ENCODE measurements around the gene CENPV. TPM values are rescaled to one million over a fixed set of nuclear protein-coding genes. Genes with fewer than 3 reads are reported as not detected.

CENPV gene
- total RNA-seq, 1 experiment from 2014 or later, result 22.2 TPM

DNA sequence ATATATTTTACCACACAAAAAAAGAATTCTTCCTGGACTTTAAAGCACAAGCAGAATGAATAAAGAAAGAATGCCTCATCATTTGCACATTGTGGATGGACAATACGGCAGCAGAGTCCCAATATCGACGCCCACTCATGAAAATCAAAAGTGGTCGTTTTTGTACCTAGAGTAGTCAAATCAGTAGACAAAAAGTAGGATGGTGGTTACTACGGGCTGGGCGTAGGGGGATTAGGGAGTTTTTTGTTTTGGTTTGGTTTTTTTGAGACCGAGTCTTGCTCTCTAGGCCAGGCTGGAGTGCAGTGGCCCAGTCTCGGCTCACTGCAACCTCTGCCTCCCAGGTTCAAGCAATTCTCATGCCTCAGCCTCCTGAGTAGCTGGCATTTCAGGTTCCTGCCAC lies 8.6 kb upstream of the CENPV start:
- no peak for DNase-seq (ENCODE audit: low spot score)

- DNase-seq (ENCODE audit: low spot score), result no peak
Observed at GRCh38 chr17:16358394-16358793, 5.1 kb upstream of the CENPV start.

GRCh38 chr17:16354585-16354984 lies 1.3 kb upstream of the CENPV start:
- no peak for DNase-seq (ENCODE audit: low spot score)

DNA sequence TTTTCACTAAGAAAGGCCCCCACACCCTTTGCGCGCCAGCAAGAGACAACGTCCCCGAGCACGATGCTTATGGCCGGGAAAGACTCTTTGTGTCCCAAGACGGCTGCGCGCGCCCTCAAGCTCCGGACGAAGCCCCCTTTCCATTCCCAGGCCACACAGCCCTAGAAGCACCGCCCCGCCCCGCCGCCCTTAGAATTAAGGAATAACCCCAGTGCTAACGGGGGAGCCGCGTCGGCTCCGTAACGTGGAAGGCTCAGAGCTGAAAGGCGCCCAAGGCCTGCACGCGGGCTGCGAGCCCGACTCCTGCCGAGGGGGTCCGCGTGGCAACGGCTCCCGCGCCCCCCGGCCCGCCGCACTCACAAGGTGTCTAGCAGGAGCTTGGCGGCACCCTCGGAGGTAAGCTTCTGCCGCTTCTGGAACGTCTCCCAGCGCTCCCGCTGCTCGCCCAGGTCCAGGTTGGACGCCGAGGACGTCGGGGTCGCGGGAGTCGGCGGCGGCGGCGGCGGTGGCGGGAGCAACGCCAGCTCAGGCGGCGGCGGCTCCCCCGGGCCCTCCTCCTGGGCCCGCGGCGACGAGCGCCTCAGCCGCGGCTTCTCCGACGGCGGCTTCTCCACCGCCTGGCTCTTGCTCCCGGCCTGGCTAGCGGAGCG lies 477 bp downstream of the CENPV start:
- no peak for DNase-seq (ENCODE audit: low spot score)

- no peak for DNase-seq (ENCODE audit: low spot score)
Observed at GRCh38 chr17:16352303-16352666, 984 bp downstream of the CENPV start.

DNA sequence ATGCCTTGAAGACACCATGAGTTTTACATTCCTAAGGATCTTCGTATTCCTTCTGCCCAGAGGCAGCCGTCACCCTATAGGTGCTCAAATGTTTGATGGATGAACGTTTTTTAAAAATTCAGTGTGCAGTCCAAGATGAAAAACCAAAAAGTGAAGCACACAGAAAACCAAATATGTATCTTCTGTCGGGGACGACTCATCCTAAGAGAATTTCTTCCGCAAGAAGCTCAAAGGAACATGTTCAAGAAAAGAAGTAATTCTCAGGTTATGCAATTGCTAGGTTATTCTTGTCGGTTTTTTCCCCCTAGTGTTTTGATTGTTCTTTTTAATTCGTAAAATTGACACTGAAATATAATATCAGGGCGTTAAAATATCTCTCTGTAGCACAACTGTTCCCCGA lies 1.4 kb downstream of the CENPV start:
- DNase-seq (ENCODE audit: low spot score), result peak; percentile 12

DNA sequence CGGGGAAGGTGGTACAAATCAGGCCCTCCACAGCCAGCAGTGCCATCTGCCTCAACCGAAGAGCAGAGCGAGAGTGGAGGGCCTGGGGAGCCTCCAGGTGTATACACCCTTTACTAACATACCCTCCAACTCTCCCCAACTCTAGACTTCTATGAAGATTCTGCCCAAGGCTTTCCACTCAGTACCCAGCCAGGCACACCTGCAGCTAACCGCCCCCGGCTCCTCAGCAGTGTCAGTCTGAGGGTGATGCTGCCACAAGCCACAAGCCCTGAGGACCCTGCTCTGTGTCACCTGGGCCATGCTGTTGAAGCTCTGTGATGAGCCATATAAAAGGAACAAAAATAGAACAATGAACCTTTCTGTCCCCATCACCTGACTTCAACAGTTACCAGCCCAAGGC lies 3.8 kb downstream of the CENPV start:
- no peak for DNase-seq (ENCODE audit: low spot score)

GRCh38 chr17:16348586-16348985 lies 4.7 kb downstream of the CENPV start:
- DNase-seq (ENCODE audit: low spot score), result no peak

DNA sequence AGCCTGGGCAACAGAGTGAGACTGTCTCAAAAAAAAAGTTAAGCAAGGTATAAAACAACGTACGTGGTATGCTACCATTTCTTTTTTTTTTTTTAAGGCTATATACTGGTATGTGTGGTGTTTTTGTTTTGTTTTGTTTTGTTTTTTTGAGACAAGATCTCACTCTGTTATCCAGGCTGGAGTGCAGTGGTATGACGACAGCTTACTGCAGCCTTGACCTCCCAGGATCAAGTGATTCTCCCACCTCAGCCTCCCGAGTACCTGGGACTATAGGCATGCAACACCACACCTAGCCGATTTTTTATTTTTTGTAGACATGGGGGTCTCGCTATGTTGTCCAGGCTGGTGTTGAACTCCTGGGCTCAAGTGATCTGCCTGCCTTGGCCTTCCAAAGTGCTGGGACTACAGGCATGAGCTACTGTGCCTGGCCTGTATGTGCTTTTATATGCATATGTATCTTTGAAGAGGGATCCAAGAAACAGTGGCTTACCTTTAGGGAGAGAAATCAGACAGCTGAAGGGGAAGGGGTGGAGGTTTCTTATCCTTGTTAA lies 6.5 kb downstream of the CENPV start:
- DNase-seq (ENCODE audit: low spot score), result no peak

DNA sequence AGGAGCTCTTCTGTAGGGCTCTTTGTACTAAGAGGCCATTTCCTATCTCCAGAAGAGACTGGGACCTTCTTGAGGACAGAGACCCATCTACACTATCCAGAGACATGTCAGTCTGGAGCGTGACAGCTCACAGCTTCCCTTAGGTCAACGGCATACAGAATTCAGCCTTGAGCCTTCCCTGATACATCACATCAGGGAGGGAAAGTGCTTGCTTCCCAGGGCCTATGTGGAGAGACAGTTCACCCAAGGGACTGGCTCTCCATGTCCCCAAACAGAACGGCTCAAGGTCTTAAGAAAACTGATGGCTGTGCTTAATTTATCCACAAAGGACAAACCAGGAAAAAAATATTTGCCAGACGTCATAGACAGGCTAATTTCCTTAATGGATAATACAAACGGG lies 7.7 kb downstream of the CENPV start:
- no peak for DNase-seq (ENCODE audit: low spot score)

- no peak for DNase-seq (ENCODE audit: low spot score)
Observed at GRCh38 chr17:16343569-16343968, 9.7 kb downstream of the CENPV start.

- DNase-seq (ENCODE audit: low spot score), result no peak
Observed at GRCh38 chr17:16342979-16343378, 10.3 kb downstream of the CENPV start.

GRCh38 chr17:16339959-16340358 lies 13.3 kb downstream of the CENPV start:
- no peak for DNase-seq (ENCODE audit: low spot score)

- no peak for DNase-seq (ENCODE audit: low spot score)
Observed at GRCh38 chr17:16339402-16339801, 13.9 kb downstream of the CENPV start.

DNA sequence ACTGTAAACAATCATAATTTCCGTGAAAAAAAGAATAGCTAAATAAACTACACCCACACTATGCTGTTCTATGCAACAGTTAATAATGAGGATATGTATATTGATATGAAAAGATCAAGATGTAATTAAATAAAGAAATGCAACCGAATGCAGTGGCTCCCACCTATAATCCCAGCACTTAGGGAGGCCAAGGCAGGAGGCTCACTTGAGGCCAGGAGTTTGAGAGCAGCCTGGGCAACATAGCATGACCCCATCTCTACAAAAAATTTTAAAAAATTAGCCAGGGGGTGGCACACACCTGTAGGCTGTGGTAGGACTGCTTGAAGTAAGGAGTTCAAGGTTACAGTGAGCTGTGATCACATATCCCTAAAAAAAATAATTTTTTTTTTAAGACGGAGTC lies 14.9 kb downstream of the CENPV start:
- DNase-seq (ENCODE audit: low spot score), result no peak

- peak; percentile 77 for DNase-seq (ENCODE audit: low spot score)
Observed at GRCh38 chr17:16329519-16330271, 23.6 kb downstream of the CENPV start.

- DNase-seq (ENCODE audit: low spot score), result peak; percentile 23
Observed at GRCh38 chr17:16328997-16329396, 24.3 kb downstream of the CENPV start.

DNA sequence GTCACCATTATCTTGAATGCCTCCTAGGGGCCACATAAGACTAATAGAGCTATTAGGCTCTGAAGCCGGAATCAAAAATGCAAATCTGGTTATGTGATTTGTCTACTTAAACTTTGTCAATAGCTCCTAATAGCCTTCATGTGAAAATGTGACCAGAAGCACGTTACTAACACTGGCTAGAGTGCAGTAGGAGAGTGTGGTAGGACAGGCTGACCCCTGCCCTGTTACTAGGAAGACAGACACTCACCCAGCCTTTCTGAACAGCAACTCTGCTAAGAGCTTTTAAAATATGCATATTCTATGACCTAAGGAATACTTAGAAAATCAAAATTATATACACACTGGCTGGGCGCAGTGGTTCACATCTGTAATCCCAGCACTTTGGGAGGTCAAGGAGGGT lies 26.3 kb downstream of the CENPV start:
- no peak for DNase-seq (ENCODE audit: low spot score)

DNA sequence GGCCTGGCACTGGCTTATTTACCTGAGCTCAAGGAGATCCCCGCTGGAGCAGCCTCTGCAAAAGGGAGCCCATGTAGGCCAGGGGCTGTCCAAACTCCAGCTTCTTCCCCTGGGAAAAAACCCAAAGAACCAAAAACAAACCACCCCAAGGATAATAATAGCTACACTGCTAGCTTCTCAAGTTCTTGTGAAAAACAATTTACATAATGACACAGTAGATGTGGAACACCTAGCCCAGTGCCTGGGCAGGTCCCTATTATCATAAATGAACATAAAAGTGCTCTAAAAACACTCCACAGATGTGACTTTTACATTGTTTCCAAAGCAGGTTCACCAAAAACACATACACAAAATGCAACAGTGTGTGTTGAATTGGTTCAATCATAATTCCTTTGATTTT lies 27.3 kb downstream of the CENPV start:
- DNase-seq (ENCODE audit: low spot score), result no peak

DNA sequence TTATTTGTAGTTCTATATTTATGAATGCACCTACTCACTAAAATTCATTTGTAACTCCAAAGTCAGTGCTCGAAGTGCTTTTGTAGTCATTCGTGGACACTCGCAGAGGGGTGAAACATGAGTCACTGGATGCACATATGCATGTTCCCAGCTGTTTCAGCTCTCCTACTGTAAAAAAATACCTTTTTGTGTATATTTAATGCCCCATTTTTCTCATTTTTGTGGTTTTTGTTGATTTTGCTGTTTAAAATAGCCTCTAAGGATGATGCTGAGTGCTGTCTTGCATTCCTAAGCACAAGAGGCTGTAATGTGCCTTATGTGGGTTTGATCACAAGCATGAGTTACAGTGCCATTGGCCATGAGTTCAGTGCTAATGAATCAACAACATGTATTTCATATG lies 30.6 kb downstream of the CENPV start:
- peak; percentile 51 for DNase-seq (ENCODE audit: low spot score)

GRCh38 chr17:16319969-16320368 lies 33.3 kb downstream of the CENPV start:
- no peak for DNase-seq (ENCODE audit: low spot score)

- DNase-seq (ENCODE audit: low spot score), result no peak
Observed at GRCh38 chr17:16314859-16315258, 38.4 kb downstream of the CENPV start.

DNA sequence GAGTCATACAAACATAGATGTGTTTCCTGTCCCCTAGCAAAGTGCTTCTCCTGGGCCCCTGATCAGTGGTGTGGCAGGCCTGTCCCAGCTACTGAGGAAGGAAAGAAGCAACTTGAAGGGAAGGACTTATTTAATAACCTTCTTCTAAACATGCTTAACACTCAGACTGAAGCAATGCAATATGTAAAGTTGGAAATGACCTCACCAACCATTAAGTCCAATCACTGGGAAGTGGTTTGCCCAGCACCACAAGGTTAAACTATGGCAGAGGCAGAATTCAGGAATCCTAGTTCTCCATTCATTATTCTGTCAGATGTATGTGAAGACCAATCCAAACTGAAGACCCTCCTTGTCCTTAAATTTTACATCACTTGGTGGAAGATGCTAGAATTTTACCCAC lies 39.1 kb downstream of the CENPV start:
- no peak for DNase-seq (ENCODE audit: low spot score)
